Fibroblast of skin of left quadriceps (primary cell): ENCODE data around the gene SLC16A11.
"Not testable (repeated sequence)": the region's sequence is repeated elsewhere in the genome, so short reads cannot be mapped to it uniquely, and the experiment has no call there.

Experiments
- DNase-seq, 2 experiments: peaks; one replicate each; pipeline ENCODE4 v3.0.0-alpha.2; 2013; ENCODE audit warnings: low read depth in 2 of 2

The SLC16A11 gene

GRCh38 chr17:7043497-7044198, at the start of gene SLC16A11:
SLC16A11 (minus strand) TSS chr17:7044092; CDS start chr17:7043513, 579 bp downstream.
- DNase-seq, result no peak

- not testable (repeated sequence) for DNase-seq
Observed at GRCh38 chr17:7091311-7092005, 47.6 kb upstream of the SLC16A11 start.

GRCh38 chr17:7089570-7089969, 45.7 kb upstream of the SLC16A11 start:
- not testable (repeated sequence) for DNase-seq

- DNase-seq, result not testable (repeated sequence)
Observed at GRCh38 chr17:7088442-7088841, 44.5 kb upstream of the SLC16A11 start.

GRCh38 chr17:7084088-7084487, 40.2 kb upstream of the SLC16A11 start:
- DNase-seq, result no peak

- DNase-seq, result no peak
Observed at GRCh38 chr17:7083592-7083991, 39.7 kb upstream of the SLC16A11 start.

GRCh38 chr17:7081341-7082062, 37.6 kb upstream of the SLC16A11 start:
- DNase-seq, result no peak

GRCh38 chr17:7080456-7081041, 36.7 kb upstream of the SLC16A11 start:
- DNase-seq, result no peak

GRCh38 chr17:7079581-7080455, 35.9 kb upstream of the SLC16A11 start, which contains the start of gene CLEC10A:
CLEC10A (minus strand) TSS chr17:7080251; CDS start chr17:7078812, 1,439 bp downstream.
- no peak for DNase-seq

GRCh38 chr17:7078711-7079110, 34.8 kb upstream of the SLC16A11 start:
- DNase-seq, result no peak

- DNase-seq, result no peak
Observed at GRCh38 chr17:7077911-7078546, 34.1 kb upstream of the SLC16A11 start.

GRCh38 chr17:7074931-7075330, 31.0 kb upstream of the SLC16A11 start:
- DNase-seq, result no peak

GRCh38 chr17:7072406-7072805, 28.5 kb upstream of the SLC16A11 start:
- no peak for DNase-seq

- no peak for DNase-seq
Observed at GRCh38 chr17:7070712-7071111, 26.8 kb upstream of the SLC16A11 start.

- DNase-seq, result no peak
Observed at GRCh38 chr17:7068268-7068667, 24.4 kb upstream of the SLC16A11 start.

- no peak for DNase-seq
Observed at GRCh38 chr17:7067198-7067597, 23.3 kb upstream of the SLC16A11 start.

- no peak for DNase-seq
Observed at GRCh38 chr17:7064261-7064660, 20.4 kb upstream of the SLC16A11 start.

GRCh38 chr17:7063518-7064094, 19.7 kb upstream of the SLC16A11 start:
- no peak for DNase-seq

- DNase-seq, result peak in 1 of 2 experiments; percentile 17
Observed at GRCh38 chr17:7060165-7060891, 16.4 kb upstream of the SLC16A11 start.
